ENCODE data around the gene PYGB.
"Not testable (repeated sequence)": the region's sequence is repeated elsewhere in the genome, so short reads cannot be mapped to it uniquely, and the experiment has no call there.

The PYGB gene

DNA sequence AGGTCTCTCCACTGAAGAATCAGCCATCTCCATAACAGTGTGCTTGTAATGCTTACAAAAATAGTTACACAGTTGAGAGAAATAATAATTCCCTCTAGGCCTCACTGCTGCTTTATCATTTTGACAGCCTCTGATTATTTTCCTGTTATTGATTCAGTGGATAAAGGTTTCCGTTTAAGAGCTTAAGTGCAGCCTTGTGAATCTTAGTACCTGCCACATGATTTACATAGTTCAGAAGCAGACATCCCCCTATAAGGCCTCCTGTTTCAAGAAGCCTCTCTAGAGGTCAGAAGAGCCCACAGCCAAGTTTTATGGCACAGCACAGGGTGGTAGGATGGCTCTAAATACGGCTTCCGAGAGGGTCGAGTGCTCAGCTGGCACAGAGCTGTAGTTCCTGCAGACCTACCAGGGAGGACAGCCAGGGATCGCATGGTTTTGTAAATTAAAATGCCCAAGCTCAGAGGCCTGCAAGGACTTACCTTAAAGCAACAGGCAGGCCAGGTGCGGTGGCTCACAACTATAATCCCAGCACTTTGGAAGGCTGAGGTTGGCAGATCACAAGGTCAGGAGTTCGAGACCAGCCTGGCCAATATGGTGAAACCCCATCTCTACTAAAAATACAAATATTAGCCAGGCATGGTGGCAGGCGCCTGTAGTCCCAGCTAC lies 17.6 kb upstream of the PYGB start:
- no peak for TF ChIP-seq ESRRG (CRISPR knock-in tag; IDR thresholded peaks at IDR 0.05)
- TF ChIP-seq RARB (CRISPR knock-in tag; IDR thresholded peaks at IDR 0.05): no peak
- TF ChIP-seq, protein P1, sequence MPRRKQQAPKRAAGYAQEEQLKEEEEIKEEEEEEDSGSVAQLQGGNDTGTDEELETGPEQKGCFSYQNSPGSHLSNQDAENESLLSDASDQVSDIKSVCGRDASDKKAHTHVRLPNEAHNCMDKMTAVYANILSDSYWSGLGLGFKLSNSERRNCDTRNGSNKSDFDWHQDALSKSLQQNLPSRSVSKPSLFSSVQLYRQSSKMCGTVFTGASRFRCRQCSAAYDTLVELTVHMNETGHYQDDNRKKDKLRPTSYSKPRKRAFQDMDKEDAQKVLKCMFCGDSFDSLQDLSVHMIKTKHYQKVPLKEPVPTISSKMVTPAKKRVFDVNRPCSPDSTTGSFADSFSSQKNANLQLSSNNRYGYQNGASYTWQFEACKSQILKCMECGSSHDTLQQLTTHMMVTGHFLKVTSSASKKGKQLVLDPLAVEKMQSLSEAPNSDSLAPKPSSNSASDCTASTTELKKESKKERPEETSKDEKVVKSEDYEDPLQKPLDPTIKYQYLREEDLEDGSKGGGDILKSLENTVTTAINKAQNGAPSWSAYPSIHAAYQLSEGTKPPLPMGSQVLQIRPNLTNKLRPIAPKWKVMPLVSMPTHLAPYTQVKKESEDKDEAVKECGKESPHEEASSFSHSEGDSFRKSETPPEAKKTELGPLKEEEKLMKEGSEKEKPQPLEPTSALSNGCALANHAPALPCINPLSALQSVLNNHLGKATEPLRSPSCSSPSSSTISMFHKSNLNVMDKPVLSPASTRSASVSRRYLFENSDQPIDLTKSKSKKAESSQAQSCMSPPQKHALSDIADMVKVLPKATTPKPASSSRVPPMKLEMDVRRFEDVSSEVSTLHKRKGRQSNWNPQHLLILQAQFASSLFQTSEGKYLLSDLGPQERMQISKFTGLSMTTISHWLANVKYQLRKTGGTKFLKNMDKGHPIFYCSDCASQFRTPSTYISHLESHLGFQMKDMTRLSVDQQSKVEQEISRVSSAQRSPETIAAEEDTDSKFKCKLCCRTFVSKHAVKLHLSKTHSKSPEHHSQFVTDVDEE (CRISPR knock-in tag; IDR thresholded peaks at IDR 0.05): no peak
- TF ChIP-seq ZNF70 (CRISPR knock-in tag; IDR thresholded peaks at IDR 0.05): no peak
- TF ChIP-seq BACH2 (CRISPR knock-in tag; IDR thresholded peaks at IDR 0.05; ENCODE audit: borderline replicate concordance): no peak
- ATAC-seq: no peak

DNA sequence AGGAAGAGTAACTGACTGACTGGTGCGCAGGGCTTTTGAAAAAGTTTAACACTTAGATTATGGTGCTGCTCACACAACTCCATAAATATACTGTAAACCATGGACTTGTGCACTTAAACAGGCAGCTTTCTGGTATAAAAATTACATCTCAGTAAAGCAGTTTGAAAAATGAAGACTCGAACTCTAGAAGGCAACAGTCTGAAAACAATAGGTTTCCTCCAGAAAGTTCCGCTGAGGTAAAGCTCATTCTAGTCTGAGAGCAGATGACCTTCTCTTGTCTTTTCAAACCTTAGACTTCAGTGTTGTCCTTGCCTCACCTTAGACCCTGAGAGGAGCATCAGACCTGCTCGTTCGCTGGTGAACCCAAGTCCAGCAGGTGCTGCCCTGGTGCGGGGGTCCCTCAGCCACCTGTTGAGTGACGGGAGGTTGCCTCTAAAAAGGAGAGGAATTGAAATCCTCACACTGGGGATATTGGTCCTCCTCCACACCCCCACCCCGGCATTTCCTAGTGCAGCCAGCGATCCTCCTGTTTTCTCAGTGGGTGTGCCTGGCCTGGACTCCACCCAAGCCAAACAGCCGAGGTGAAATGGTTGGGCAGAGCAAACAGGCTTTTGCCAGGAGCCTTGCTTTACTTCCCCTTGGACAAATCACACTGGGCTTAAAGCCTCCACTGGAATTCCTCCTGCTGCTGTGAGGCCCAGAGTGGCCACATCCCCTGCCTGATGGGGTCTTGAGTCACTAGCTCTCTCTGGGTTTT lies 14.7 kb upstream of the PYGB start:
- no peak for TF ChIP-seq ARNTL (CRISPR knock-in tag; IDR thresholded peaks at IDR 0.05; ENCODE audit: borderline replicate concordance, low read depth)
- no peak for TF ChIP-seq TCF4 (CRISPR knock-in tag; IDR thresholded peaks at IDR 0.05; ENCODE audit: borderline replicate concordance)
- TF ChIP-seq, protein P2, sequence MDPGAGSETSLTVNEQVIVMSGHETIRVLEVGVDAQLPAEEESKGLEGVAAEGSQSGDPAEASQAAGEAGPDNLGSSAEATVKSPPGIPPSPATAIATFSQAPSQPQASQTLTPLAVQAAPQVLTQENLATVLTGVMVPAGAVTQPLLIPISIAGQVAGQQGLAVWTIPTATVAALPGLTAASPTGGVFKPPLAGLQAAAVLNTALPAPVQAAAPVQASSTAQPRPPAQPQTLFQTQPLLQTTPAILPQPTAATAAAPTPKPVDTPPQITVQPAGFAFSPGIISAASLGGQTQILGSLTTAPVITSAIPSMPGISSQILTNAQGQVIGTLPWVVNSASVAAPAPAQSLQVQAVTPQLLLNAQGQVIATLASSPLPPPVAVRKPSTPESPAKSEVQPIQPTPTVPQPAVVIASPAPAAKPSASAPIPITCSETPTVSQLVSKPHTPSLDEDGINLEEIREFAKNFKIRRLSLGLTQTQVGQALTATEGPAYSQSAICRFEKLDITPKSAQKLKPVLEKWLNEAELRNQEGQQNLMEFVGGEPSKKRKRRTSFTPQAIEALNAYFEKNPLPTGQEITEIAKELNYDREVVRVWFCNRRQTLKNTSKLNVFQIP (CRISPR knock-in tag; IDR thresholded peaks at IDR 0.05; ENCODE audit: borderline replicate concordance, low read depth): no peak
- TF ChIP-seq, protein P3, sequence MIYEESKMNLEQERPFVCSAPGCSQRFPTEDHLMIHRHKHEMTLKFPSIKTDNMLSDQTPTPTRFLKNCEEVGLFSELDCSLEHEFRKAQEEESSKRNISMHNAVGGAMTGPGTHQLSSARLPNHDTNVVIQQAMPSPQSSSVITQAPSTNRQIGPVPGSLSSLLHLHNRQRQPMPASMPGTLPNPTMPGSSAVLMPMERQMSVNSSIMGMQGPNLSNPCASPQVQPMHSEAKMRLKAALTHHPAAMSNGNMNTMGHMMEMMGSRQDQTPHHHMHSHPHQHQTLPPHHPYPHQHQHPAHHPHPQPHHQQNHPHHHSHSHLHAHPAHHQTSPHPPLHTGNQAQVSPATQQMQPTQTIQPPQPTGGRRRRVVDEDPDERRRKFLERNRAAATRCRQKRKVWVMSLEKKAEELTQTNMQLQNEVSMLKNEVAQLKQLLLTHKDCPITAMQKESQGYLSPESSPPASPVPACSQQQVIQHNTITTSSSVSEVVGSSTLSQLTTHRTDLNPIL (CRISPR knock-in tag; IDR thresholded peaks at IDR 0.05; ENCODE audit: low read depth): no peak
- no peak for ATAC-seq

DNA sequence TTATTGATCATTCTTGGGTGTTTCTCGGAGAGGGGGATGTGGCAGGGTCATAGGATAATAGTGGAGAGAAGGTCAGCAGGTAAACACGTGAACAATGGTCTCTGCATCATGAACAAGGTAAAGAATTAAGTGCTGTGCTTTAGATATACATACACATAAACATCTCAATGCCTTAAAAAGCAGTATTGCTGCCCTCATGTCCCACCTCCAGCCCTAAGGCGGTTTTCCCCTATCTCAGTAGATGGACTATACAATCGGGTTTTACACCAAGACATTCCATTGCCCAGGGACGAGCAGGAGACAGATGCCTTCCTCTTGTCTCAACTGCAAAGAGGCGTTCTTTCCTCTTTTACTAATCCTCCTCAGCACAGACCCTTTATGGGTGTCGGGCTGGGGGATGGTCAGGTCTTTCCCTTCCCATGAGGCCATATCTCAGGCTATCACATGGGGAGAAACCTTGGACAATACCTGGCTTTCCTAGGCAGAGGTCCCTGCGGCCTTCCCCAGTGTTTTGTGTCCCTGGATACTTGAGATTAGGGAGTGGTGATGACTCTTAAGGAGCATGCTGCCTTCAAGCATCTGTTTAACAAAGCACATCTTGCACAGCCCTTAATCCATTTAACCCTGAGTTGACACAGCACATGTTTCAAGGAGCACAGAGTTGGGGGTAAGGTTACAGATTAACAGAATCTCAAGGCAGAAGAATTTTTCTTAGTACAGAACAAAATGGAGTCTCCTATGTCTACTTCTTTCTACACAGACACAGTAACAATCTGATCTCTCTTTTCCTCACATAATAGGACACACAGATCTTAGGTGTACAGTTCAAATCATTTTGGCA lies 13.7 kb upstream of the PYGB start:
- not testable (repeated sequence) for ATAC-seq

DNA sequence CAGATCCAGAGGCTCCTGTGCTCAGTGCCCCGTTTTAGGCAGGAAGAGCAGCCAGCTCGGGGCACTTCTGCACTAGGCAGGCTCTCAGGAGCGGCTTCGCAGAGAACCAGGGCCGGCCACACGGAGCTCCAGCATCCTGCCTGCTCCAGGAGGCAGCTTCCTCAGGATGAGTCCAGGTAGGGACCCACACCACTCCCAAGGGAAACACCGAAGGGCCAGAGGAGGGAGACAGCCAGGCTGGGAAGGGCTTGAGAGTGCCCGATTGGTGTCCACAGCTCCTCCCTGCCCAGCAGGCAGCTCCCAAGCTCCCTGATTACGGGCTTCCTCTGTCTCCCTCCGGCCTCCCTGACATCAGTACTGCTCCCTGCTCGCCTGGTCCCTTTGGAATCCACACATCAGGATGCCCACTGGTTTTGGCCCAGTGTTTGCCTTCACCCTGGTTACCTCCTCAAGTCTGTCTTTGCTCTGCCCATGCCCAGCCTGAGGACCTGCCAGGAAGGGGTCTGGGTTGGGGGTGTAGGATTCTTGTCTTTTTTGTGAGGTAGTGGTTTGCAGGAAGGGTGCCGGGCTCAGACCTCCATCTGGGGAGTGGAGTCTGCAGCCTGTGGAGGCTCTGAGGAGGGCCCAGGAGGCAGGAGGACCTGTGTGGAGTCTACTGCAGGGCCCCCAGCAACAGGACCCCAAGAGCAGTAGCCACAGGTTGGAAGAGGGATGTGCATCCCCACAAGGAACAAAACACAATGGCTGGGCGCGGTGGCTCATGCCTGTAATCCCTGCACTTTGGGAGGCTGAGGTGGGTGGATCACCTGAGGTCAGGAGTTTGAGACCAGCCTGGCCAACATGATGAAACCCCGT lies 11.2 kb upstream of the PYGB start:
- TF ChIP-seq ZNF8 (CRISPR knock-in tag; IDR thresholded peaks at IDR 0.05): no peak
- TF ChIP-seq, protein P1 (CRISPR knock-in tag; IDR thresholded peaks at IDR 0.05): no peak
- ATAC-seq: no peak

DNA sequence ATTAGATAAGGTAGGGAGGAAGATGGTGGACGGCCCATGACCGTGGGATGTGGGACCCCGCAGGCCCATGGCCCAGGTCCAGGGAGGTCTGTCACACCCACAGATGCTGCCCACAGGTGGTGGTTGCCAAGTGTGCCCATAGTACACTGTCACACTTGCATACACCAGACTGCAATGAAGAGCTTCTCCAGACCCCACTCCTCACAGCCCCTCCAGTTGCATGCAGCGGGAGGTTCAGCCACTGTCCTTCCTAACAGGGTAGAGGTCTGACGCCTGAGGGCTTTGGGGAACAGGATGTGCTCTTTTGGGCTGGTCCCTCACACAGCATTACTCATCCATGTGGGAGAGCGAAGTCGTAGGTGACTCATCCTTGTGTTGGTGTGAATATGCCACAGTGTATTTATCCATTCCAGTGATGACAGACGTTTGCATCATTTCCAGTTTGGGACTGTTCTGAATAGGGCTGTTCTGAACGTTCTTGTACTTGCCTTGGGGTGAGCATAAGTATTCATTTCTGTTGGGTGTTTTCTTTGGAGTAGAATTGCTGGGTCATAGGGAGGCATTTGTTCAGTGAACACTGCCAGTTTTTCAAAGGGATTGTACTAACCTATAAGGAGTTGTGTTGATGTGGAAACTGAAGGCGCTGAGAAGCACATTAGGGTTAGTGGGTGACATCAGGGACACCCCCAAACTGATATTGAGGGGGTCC lies 10.1 kb upstream of the PYGB start:
- ATAC-seq: peak; percentile 94
- no peak for TF ChIP-seq OSR1 (CRISPR knock-in tag; IDR thresholded peaks at IDR 0.05)
- TF ChIP-seq, protein P4, sequence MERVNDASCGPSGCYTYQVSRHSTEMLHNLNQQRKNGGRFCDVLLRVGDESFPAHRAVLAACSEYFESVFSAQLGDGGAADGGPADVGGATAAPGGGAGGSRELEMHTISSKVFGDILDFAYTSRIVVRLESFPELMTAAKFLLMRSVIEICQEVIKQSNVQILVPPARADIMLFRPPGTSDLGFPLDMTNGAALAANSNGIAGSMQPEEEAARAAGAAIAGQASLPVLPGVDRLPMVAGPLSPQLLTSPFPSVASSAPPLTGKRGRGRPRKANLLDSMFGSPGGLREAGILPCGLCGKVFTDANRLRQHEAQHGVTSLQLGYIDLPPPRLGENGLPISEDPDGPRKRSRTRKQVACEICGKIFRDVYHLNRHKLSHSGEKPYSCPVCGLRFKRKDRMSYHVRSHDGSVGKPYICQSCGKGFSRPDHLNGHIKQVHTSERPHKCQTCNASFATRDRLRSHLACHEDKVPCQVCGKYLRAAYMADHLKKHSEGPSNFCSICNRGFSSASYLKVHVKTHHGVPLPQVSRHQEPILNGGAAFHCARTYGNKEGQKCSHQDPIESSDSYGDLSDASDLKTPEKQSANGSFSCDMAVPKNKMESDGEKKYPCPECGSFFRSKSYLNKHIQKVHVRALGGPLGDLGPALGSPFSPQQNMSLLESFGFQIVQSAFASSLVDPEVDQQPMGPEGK (CRISPR knock-in tag; IDR thresholded peaks at IDR 0.05; ENCODE audit: borderline replicate concordance): 0 out of 2 replicates have a peak, but pooled peaks have one; percentile 25
- TF ChIP-seq SNAI2 (CRISPR knock-in tag; IDR thresholded peaks at IDR 0.05): no peak
- TF ChIP-seq, protein P5, sequence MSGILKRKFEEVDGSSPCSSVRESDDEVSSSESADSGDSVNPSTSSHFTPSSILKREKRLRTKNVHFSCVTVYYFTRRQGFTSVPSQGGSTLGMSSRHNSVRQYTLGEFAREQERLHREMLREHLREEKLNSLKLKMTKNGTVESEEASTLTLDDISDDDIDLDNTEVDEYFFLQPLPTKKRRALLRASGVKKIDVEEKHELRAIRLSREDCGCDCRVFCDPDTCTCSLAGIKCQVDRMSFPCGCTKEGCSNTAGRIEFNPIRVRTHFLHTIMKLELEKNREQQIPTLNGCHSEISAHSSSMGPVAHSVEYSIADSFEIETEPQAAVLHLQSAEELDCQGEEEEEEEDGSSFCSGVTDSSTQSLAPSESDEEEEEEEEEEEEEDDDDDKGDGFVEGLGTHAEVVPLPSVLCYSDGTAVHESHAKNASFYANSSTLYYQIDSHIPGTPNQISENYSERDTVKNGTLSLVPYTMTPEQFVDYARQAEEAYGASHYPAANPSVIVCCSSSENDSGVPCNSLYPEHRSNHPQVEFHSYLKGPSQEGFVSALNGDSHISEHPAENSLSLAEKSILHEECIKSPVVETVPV (CRISPR knock-in tag; IDR thresholded peaks at IDR 0.05): no peak
